Liver (tissue), 3 donors: Measurements from ENCODE around the gene FAM120AOS.

Source experiments
- EGR1 ChIP-seq, 2 donors: IDR thresholded peaks; 2 replicates each; pipeline ENCODE4 v1.6.1; 2016 to 2018; ENCODE audit warnings: antibody characterized with exemption in 2 of 2, low read depth in 2 of 2
- HNF4A ChIP-seq, 2 donors: conservative IDR thresholded peaks; 2 replicates each; pipeline ENCODE4 v1.6.1; 2016; ENCODE audit warnings: antibody characterized with exemption in 2 of 2, mild to moderate bottlenecking in 2 of 2
- HNF4G ChIP-seq: IDR thresholded peaks from 2 replicates; pipeline ENCODE4 v1.6.1; 2016; ENCODE audit warnings: antibody characterized with exemption
- JUND ChIP-seq, 2 donors: IDR thresholded peaks; 2 replicates each; pipeline ENCODE4 v1.6.1; 2016; ENCODE audit warnings: antibody characterized with exemption in 2 of 2
- RAD21 ChIP-seq, 2 donors: IDR thresholded peaks; 2 replicates each; pipeline ENCODE4 v1.6.1; 2016; ENCODE audit warnings: antibody characterized with exemption in 2 of 2, mild to moderate bottlenecking in 2 of 2
- SP1 ChIP-seq: IDR thresholded peaks from 2 replicates; pipeline ENCODE4 v1.6.1; 2018; ENCODE audit warnings: antibody characterized with exemption, mild to moderate bottlenecking
- TAF1 ChIP-seq: conservative IDR thresholded peaks from 2 replicates; pipeline ENCODE4 v1.6.1; 2016; ENCODE audit warnings: antibody characterized with exemption, mild to moderate bottlenecking
- TF ChIP-seq, protein P1 (sequence below): fragments of 150-350 bp; IDR thresholded peaks from 2 replicates; pipeline ENCODE4 v1.5.1; 2017; ENCODE audit warnings: improper control_type of control experiment, low read depth, low read length; ENCODE audit not compliant: missing input control
- TF ChIP-seq, protein P2 (sequence below): IDR thresholded peaks from 2 replicates; pipeline ENCODE4 v1.6.1; 2016; ENCODE audit warnings: antibody characterized with exemption, mild to moderate bottlenecking
- TF ChIP-seq, protein P3 (sequence below): IDR thresholded peaks from 2 replicates; pipeline ENCODE4 v1.6.1; 2016; ENCODE audit warnings: antibody characterized with exemption
- donor health status: healthy.
- donor health status: healthy.

DNA sequence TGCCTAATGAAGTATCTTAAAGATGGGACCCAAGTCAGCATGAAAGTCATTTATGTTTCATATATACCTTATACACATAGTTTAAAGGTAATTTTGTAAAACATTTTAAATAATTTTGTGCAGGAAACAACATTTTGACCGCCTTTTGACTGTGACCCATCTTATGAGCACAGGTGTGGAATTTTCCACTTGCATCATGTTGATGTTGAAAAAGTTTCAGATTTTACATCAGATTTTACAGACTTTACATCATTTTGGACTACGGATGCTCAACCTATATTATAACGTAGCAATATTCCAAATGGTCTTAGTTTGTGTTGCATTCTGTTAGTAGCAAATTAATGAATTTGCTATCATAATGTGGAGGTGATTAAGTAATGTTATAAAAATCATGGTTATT lies 21.7 kb upstream of the FAM120AOS start:
- TF ChIP-seq RAD21 (IDR thresholded peaks at IDR 0.05) (no peak), HNF4A (conservative IDR thresholded peaks at IDR 0.05) (no peak), EGR1 (IDR thresholded peaks at IDR 0.05; ENCODE audit: low read depth in 2 of 2) (no peak), SP1 (no peak), TAF1 (no peak), HNF4G (no peak), JUND (IDR thresholded peaks at IDR 0.05) (no peak)
- TF ChIP-seq, protein P1, sequence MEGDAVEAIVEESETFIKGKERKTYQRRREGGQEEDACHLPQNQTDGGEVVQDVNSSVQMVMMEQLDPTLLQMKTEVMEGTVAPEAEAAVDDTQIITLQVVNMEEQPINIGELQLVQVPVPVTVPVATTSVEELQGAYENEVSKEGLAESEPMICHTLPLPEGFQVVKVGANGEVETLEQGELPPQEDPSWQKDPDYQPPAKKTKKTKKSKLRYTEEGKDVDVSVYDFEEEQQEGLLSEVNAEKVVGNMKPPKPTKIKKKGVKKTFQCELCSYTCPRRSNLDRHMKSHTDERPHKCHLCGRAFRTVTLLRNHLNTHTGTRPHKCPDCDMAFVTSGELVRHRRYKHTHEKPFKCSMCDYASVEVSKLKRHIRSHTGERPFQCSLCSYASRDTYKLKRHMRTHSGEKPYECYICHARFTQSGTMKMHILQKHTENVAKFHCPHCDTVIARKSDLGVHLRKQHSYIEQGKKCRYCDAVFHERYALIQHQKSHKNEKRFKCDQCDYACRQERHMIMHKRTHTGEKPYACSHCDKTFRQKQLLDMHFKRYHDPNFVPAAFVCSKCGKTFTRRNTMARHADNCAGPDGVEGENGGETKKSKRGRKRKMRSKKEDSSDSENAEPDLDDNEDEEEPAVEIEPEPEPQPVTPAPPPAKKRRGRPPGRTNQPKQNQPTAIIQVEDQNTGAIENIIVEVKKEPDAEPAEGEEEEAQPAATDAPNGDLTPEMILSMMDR: no peak
- TF ChIP-seq, protein P2, sequence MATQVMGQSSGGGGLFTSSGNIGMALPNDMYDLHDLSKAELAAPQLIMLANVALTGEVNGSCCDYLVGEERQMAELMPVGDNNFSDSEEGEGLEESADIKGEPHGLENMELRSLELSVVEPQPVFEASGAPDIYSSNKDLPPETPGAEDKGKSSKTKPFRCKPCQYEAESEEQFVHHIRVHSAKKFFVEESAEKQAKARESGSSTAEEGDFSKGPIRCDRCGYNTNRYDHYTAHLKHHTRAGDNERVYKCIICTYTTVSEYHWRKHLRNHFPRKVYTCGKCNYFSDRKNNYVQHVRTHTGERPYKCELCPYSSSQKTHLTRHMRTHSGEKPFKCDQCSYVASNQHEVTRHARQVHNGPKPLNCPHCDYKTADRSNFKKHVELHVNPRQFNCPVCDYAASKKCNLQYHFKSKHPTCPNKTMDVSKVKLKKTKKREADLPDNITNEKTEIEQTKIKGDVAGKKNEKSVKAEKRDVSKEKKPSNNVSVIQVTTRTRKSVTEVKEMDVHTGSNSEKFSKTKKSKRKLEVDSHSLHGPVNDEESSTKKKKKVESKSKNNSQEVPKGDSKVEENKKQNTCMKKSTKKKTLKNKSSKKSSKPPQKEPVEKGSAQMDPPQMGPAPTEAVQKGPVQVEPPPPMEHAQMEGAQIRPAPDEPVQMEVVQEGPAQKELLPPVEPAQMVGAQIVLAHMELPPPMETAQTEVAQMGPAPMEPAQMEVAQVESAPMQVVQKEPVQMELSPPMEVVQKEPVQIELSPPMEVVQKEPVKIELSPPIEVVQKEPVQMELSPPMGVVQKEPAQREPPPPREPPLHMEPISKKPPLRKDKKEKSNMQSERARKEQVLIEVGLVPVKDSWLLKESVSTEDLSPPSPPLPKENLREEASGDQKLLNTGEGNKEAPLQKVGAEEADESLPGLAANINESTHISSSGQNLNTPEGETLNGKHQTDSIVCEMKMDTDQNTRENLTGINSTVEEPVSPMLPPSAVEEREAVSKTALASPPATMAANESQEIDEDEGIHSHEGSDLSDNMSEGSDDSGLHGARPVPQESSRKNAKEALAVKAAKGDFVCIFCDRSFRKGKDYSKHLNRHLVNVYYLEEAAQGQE: no peak
- TF ChIP-seq, protein P3, sequence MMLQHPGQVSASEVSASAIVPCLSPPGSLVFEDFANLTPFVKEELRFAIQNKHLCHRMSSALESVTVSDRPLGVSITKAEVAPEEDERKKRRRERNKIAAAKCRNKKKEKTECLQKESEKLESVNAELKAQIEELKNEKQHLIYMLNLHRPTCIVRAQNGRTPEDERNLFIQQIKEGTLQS: no peak
